Hematopoietic multipotent progenitor cell treated with erythropoietin and hydrocortisone succinate and interleukin-3 and kit ligand, for 17 days (in vitro differentiated cells): Measurements from ENCODE around the gene SDK1.
"Not testable (repeated sequence)": the region's sequence is repeated elsewhere in the genome, so short reads cannot be mapped to it uniquely, and the experiment has no call there.

ENCODE experiments used
- DNase-seq: peaks from one replicate; pipeline ENCODE4 v3.0.0-alpha.2; 2015; ENCODE audit warnings: low spot score

The SDK1 gene

DNA sequence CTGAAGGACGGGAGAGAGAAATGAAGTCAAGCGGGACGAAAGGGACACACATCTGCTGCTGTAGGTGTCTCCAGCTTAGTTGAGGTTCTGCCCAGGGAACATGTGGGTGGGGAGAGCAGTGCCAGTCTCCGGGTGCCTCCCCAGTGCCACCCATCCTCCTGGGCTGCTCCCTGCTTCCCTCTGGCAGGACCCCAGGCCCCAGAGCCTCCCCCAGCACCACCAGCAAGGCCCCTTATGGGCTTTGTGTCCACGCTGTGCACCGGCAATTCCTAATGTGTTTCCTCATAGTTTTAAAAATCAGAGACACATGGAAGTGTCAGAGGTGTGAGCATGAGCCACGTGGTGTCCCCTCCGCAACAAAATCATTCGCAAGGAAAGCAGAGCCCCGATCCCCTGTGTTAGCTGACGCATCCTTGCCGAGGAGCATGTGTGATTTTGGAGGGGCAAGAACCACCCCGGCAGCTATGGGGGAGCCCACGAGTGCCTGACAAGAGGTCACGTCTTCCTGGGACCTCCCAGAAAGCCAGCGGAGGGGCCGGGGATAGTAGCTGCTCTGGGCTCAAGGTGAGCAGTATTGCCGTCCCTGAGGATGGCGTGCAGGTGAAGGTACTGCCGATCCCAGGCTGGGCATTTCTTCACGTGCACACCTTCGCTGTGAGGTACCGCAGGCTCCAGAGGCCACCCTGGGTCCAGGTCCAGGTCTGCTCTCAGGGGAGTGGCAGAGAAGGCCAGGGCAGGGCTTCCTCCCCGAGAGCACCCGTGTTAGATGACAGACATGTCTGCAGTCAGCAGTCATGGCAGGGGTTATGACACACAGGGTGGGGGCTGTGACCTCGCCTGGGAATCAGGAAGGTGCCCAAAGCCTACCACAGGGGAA is 932.8 kb downstream of the SDK1 start:
- DNase-seq, result no peak

GRCh38 chr7:4234498-4234855 is 933.4 kb downstream of the SDK1 start:
- no peak for DNase-seq

DNA sequence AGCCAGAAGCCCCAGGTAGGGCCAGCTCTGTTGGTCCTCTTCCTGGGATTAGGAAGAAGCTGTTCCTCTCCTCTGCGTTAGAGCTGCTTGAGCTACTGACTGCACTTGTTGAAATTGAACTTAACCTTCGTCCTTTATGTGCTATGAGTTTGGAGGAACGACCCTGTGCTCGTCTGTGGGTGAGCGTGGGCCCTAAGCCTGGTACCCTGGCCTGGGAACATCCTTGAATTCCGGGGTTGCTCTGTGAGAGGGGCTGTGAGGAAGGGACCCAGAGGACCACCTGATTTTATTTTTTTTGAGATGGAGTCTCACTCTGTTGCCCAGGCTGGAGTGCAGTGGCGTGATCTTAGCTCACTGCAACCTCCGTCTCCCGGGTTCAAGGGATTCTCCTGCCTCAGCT is 933.8 kb downstream of the SDK1 start:
- no peak for DNase-seq

- no peak for DNase-seq
Measured at GRCh38 chr7:4235596-4235995, 934.5 kb downstream of the SDK1 start.

GRCh38 chr7:4236389-4236788 is 935.3 kb downstream of the SDK1 start:
- DNase-seq, result no peak

GRCh38 chr7:4236873-4237272 is 935.8 kb downstream of the SDK1 start:
- not testable (repeated sequence) for DNase-seq

DNA sequence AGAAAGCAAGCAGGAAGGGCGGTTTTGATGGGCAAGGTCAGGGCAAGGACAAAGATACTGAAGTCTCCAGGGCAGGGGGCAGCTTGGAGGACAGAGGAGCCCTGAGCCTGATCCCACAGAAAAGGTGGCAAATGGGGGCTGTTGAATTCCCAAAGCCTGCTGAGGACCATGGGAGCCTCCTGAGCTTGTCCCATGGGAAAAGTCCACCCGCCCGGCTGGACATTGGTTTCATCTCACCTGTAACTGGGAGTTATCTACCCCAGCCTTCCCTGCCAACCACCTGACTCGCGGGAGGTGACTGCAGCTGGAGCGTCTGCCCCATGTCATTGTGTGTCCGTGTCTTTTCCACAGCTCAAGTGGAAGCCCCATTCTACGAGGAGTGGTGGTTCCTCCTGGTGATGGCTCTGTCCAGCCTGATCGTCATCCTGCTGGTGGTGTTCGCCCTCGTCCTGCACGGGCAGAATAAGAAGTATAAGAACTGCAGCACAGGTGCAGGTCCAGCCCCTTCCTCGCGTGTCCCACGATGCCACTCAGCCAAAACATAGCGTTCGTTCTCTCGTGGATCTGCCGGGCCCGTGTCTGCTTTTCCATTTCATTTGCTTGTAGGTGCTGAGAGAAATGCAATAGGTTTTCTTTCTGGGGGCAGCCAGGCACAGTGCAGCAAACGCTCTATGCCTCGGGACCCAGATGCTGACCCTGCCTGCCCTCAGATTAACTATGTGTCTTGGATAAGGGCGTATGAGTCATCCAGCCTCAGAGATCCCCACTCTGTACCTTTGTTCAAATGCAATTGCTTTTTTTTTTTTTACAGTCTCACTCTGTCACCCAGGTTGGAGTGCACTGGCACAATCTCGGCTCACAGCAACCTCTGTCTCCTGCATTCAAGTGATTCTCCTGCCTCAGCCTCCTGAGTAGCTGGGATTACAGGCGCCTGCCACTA is 936.5 kb downstream of the SDK1 start:
- no peak for DNase-seq

DNA sequence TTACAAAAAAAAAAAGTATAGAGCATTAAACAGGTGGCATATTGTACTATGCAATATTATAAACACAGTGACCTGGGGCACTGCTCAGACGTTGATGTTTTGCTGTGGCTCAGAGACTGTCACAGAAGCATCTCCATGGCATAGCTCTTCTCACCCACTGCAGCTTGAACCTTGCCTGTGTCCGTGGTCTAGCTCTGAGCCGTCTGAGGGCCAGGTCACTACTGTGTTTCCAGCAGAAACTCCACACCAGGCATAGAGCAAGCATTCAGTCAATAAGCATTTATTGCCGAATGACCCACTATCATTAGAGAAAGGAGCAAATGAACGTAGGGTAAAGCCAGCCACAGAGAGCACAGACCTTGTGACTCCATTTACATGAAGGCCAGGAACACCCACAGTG is 937.8 kb downstream of the SDK1 start:
- no peak for DNase-seq

GRCh38 chr7:4240042-4240441 is 939.0 kb downstream of the SDK1 start:
- DNase-seq, result no peak

GRCh38 chr7:4240520-4241303 is 939.7 kb downstream of the SDK1 start:
- no peak for DNase-seq

- DNase-seq, result no peak
Measured at GRCh38 chr7:4241304-4241612, 940.2 kb downstream of the SDK1 start.

- no peak for DNase-seq
Measured at GRCh38 chr7:4241791-4242190, 940.7 kb downstream of the SDK1 start.

DNA sequence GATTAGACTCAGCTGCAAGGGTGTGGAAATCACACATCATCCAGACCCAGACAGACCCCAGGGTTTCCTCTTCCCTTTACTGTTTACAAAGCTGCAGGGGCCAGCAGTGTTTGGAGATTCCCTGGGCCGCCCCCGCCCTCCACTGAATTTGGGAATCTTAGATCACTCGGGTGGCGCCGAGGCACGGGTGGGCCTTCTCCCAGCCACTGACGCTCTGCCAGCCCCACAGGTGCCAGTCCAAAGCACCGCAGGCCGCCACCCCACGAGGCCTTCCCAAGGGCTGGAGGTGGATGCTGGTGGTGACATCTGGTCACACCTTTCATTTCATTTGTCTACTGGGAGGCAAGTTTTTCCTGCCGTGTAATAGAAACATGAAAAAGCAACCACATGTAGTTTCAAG is 941.7 kb downstream of the SDK1 start:
- DNase-seq, result no peak

- DNase-seq, result no peak
Measured at GRCh38 chr7:4244041-4244440, 943.0 kb downstream of the SDK1 start.

- no peak for DNase-seq
Measured at GRCh38 chr7:4244635-4245034, 943.6 kb downstream of the SDK1 start.

- no peak for DNase-seq
Measured at GRCh38 chr7:4245135-4245865, 944.2 kb downstream of the SDK1 start.

GRCh38 chr7:4245866-4246470 is 944.9 kb downstream of the SDK1 start:
- no peak for DNase-seq

DNA sequence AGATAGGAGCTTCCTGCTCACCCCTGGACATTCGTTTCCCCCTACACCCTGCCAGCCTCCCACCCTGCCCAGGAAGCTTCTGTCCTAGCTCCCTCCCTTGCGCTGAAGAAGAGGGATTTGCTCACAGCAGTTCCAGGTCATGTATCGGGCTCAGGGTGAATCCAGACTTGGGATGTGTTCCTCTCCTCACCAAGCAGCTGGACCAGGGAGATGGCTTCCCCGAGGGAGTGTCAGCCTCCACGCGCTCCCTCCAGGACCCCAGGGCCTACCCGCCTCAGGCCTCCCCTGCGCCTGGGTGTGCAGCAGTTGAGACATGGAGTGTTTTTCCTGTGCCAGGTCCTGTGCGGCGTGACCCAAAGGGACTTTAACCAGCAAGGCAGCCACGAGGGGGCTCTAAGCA is 945.5 kb downstream of the SDK1 start:
- no peak for DNase-seq

GRCh38 chr7:4247106-4247876 is 946.2 kb downstream of the SDK1 start:
- DNase-seq, result no peak

DNA sequence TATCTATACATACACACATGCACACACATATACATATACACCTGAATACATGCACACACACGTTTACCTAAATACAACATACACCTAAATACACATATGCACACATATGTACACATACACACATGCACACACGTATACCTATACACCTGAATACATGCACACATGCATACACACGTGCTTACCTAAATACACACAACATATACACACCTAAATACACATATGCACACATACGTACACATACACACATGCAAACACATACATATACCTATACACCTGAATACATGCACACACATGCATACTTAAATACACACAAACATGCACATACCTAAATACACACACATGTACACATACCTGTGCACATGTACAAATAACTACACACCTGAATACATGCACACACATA is 947.2 kb downstream of the SDK1 start:
- no peak for DNase-seq

DNA sequence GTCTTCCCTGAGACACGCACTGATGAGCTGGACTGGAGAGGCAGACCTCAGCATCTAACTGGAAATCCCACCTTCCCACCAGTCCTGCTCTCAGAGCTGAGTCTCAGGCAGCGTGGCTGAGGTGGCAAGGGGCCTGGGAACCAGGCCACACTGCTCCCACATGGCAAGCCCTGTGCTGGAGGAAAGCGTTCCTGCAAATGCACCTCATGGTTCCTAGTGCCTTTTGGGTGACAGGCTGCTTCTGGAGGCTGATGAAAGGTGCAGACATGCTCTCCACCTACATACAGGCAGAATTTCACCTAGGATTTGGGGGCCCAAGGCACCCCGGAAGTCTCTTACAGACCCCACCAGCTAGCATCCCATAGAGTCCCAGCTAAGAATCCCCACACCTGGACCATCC is 948.2 kb downstream of the SDK1 start:
- DNase-seq, result no peak
